Natural killer cell treated with Interleukin-12 subunit alpha and Interleukin-12 subunit beta and Interleukin-15 and Interleukin-18, amount 100 ng/mL, for 72 hours (primary cell): Measurements from ENCODE around the gene NKX2-1. TPM values are rescaled to one million over a fixed set of nuclear protein-coding genes. Genes with fewer than 3 reads are reported as not detected.

Experiments
- ATAC-seq, 2 donors: fragments of 150-1000 bp; cut with Tn5 transposase in 1 of 2; sonication (Bioruptor Pico), chemical (Tn5 transposase) in 1 of 2; 2 replicates each; pipeline ENCODE4 v1.10.0; 2021
- DNase-seq: peaks from one replicate; pipeline ENCODE4 v3.0.0; 2022; ENCODE audit warnings: low spot score
- H3K27ac Mint-ChIP-seq, 2 donors: 1 replicate in 1 of 2; 2 replicates in 1 of 2; pipeline ENCODE4 v1.8.0; 2022; ENCODE audit warnings: mixed read lengths in 2 of 2, mild to moderate bottlenecking in 1 of 2, moderate library complexity in 1 of 2
- H3K27me3 Mint-ChIP-seq, 2 donors: 1 replicate in 1 of 2; 2 replicates in 1 of 2; pipeline ENCODE4 v1.8.0; 2022; ENCODE audit warnings: mixed read lengths in 2 of 2
- H3K36me3 Mint-ChIP-seq: one replicate; pipeline ENCODE4 v1.8.0; 2022; ENCODE audit warnings: mixed read lengths
- H3K4me1 Mint-ChIP-seq, 2 donors: 1 replicate in 1 of 2; 2 replicates in 1 of 2; pipeline ENCODE4 v1.8.0; 2022; ENCODE audit warnings: low read depth in 2 of 2, mixed read lengths in 2 of 2, mild to moderate bottlenecking in 1 of 2
- H3K4me3 Mint-ChIP-seq: one replicate; pipeline ENCODE4 v1.8.0; 2022; ENCODE audit warnings: mixed read lengths
- H3K9me3 Mint-ChIP-seq: 2 replicates; pipeline ENCODE4 v1.8.0; 2022; ENCODE audit warnings: mixed read lengths
- total RNA-seq, 2 donors: library from RNA; stranded (reverse); gene quantifications; one replicate each; pipeline ENCODE4 v1.2.3, GENCODE V29; 2022

Gene NKX2-1
- total RNA-seq, 2 donors from 2014 or later, result not detected

DNA sequence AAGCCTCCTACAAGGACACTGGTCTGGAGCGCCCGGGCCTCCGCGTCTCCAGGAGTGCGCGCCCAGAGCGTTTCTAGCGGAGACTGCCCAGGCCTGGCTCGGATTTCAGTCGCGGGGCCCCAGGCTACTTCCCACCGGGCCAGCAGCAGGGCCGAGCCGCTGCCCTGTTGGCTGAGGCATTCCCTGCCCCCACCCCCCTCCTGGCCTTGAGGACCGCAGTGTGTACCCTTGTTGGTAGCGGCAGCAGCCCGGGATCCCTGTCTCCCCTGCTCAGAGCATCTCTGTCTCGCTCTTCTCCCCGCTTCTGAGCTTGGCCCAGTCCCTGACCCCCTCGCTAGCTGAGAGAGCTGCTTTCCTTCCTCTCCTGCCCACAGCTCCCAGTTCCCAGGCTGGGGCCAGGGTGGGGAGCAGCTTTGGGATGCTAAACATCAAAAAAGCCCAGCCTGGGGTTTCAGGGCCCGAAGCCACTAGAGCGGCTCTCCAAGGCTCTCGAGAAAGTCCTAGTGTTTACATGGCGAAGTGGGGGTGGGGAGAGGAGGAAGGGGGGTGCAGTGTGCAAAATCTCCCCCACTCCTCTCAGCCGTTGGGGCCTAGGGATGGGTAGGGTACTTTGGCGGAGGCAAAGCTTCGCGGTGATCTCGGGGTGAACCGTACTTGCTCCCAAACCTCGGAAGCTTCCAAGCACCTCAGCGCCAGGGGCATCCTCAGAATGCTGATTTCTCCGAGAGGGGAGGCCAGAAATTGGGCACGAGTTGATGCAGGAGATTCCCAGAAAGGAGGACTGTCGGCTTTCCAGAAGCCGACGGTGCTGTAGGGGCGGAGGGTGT is 6.4 kb downstream of the NKX2-1 start:
- ATAC-seq, result no peak
- peaks cover 59 to 75% of the 10 kb centered on the region in 2 donors for H3K27me3 Mint-ChIP-seq

DNA sequence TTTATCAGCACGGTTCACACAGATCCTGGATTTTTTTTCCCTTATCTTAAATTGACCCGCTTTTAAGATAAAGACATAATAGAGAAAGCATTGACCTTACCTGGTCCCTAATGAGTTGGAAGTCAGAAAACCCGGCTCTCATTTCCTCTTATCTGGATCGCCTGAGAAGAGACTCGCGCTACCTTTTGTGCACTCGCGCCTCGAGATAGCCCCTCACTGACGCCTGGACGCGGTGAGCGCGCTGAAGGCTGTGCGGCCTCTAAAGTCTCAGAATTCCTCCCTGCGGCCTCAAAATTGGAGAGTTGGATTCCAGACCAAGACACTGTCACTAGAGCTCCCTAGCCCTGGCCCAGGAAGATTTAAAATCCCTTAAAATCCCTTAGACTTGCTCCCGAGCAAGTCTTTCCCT is 7.0 kb downstream of the NKX2-1 start:
- Mint-ChIP-seq H3K27me3 (peaks cover 60 to 76% of the 10 kb centered on the region in 2 donors), H3K9me3 (peaks cover 4% of the 10 kb centered on the region), H3K4me3 (no peak overlapping the region), H3K36me3 (peaks cover 9% of the 10 kb centered on the region), H3K4me1 (peaks cover 0 to 5% of the 10 kb centered on the region in 2 donors), H3K27ac (no peak overlapping the region)
- ATAC-seq (no peak), DNase-seq (no peak)

More for the DNA sequence above, 6.4 kb downstream of the NKX2-1 start:
- Mint-ChIP-seq H3K4me1 (peaks cover 0 to 5% of the 10 kb centered on the region in 2 donors), H3K4me3 (no peak overlapping the region), H3K36me3 (peaks cover 9% of the 10 kb centered on the region), H3K27ac (no peak overlapping the region), H3K9me3 (peaks cover 4% of the 10 kb centered on the region)
- DNase-seq, result no peak

DNA sequence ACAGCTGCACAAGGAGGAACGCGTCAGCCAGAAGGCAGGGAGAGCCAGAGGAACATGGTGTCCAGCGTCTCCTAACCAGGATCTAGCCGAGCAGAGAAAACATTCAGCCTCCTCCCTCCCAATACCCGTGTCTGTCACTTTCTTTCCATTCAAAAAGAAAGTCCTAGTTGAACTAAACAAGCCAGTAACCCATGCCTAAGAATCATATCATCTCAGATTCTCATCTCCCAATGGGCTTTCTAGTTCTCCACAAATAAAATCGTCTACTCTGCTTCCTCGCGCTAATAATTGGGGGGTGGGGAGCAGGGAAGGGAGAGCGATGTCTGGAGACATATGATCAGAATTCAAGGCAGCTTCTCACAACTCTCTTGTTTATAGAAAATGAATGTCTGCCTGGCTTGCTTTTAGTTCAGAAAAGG is 7.4 kb downstream of the NKX2-1 start:
- Mint-ChIP-seq H3K27ac (no peak overlapping the region), H3K4me3 (no peak overlapping the region), H3K9me3 (peaks cover 4% of the 10 kb centered on the region), H3K4me1 (peaks cover 0 to 5% of the 10 kb centered on the region in 2 donors), H3K27me3 (peaks cover 65 to 80% of the 10 kb centered on the region in 2 donors), H3K36me3 (peaks cover 13% of the 10 kb centered on the region)
- DNase-seq, result no peak
- ATAC-seq, result no peak

DNA sequence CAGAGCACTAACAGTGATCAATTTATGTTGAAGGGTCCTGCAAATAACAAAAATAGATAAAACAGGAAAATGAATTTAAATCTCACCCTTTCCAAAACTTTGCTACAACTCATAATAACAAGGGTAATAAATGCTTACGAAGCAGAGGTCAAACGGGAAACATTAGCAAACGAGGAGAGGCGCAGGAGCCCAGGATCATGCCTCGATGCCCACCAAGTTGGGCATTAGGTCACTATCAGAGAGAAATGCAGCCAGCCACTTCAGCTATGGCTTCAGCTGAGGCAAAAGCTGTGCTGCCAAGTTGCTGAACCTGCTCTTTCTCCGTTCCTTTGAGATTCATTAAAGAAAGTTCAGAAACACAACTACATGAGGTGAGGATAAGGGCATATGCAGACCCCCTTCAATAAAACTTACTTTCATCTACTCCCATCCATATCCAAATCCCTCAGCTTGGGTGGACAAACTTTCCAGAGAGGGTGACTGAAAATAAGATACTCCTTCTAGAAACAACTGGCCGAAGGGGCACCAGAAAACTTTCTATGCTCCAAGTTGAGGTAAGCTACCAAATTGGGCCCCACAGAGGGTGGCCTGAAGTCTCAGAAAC is 7.9 kb downstream of the NKX2-1 start:
- no peak overlapping the region for H3K4me3 Mint-ChIP-seq
- ATAC-seq, result no peak
- H3K27me3 Mint-ChIP-seq, result peaks cover 66 to 86% of the 10 kb centered on the region in 2 donors
- H3K27ac Mint-ChIP-seq, result no peak overlapping the region
- H3K4me1 Mint-ChIP-seq, result peaks cover 0 to 5% of the 10 kb centered on the region in 2 donors
- peaks cover 4% of the 10 kb centered on the region for H3K9me3 Mint-ChIP-seq
- no peak for DNase-seq
- peaks cover 13% of the 10 kb centered on the region for H3K36me3 Mint-ChIP-seq

DNA sequence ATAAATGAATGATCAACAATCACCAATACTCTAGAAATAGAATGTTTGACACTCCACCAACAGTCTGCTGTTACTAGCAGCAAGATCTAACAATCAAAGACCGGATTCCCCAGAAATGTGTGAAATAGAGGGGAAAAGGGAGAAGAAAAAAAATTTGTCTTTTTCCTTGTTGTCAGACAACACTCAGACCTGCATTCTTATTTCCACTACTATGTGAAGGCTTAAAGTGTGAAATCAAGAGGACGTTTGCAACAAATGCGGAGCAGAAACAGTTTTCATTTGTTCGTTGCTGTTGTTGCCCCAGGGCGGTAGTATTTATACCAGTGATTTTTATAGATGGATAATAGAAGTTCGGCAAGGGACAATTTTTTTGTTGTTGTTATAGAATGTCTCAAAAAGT is 9.2 kb downstream of the NKX2-1 start:
- no peak overlapping the region for H3K27ac Mint-ChIP-seq
- peaks cover 5 to 6% of the 10 kb centered on the region in 2 donors for H3K4me1 Mint-ChIP-seq
- peaks cover 66 to 83% of the 10 kb centered on the region in 2 donors for H3K27me3 Mint-ChIP-seq
- H3K36me3 Mint-ChIP-seq, result peaks cover 21% of the 10 kb centered on the region
- no peak for DNase-seq
- H3K9me3 Mint-ChIP-seq, result peaks cover 8% of the 10 kb centered on the region
- no peak overlapping the region for H3K4me3 Mint-ChIP-seq
- no peak for ATAC-seq

DNA sequence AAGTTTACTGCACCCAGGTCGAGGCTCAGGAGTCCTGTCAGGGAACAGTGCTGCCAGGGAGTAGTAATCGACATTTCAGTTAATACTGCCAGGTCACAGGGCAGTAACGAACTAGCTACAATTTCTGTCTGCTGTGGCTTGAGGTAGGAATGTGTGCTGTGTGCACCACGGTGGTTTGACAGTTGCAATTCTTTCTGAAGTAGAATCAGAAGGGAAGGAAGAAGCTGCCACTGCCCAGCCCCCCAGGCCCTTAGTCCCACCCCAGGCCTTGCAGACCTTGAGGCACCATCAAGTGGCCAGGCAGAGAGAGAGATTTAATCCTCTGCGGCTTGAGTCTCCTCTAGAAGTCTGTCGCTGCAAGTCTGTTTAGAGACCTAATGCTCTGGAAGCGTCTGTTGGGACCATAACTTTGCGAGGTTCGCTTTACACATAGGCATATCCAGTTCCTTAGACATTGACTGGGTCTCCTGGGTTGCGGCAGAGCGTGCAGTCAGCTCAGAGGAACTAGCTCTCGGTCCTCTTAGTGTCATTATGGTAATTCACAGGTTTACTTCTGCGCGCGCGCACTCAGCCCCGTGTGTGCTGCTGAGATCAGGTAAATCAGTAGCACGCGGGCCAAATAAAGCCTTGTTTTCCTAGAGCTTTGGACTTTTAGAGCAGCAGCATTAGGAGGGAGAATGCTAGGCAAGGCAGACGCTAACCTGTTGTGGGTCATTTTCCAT is 9.8 kb downstream of the NKX2-1 start:
- Mint-ChIP-seq H3K27me3 (peaks cover 60 to 79% of the 10 kb centered on the region in 2 donors), H3K27ac (no peak overlapping the region), H3K36me3 (peaks cover 21% of the 10 kb centered on the region), H3K4me1 (peaks cover 5 to 6% of the 10 kb centered on the region in 2 donors), H3K4me3 (no peak overlapping the region), H3K9me3 (peaks cover 8% of the 10 kb centered on the region)
- no peak for DNase-seq
- ATAC-seq, result no peak

DNA sequence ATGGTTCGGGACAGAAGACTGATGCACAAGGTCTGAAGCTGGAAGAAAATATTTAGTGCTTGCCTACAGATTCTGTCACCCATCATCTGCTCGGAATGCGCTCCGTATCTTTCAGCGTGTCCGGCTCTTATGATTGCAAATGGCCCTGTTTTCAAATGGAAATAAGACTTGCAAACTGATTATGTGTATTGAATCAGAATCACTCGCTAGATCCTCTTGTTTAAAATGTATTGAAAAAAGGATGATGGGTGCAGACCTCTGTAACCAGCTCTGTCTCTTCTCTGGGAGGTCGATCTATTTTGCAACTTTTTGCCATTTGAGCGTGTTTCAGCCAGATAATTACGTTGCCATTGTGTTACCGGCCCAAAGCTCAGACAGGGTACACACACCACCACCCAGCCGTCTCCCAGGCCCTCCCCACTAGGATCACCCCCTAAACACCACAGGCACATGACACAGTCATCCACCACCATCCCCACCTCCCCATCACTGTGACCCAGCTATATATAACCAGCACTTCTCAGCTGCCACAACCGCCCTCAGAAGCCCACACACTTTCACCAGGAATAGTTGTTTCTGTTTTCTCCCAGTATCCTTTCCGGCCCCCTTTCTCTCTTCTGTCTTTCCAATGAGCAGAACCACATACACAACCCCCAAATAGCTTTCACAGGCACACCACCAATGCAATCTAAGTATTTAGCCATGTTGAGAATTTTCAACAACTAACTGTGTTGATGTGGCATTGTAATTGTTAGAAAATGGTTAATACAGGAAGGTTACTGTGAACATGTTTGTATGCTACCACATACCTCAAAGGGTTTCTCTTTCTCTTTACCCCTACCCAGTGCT is 10.7 kb downstream of the NKX2-1 start:
- ATAC-seq, result no peak
- no peak overlapping the region for H3K27ac Mint-ChIP-seq
- H3K27me3 Mint-ChIP-seq, result peaks cover 63 to 82% of the 10 kb centered on the region in 2 donors
- H3K4me3 Mint-ChIP-seq, result no peak overlapping the region
- DNase-seq, result no peak
- H3K4me1 Mint-ChIP-seq, result peaks cover 6 to 8% of the 10 kb centered on the region in 2 donors
- peaks cover 26% of the 10 kb centered on the region for H3K36me3 Mint-ChIP-seq
- peaks cover 8% of the 10 kb centered on the region for H3K9me3 Mint-ChIP-seq

DNA sequence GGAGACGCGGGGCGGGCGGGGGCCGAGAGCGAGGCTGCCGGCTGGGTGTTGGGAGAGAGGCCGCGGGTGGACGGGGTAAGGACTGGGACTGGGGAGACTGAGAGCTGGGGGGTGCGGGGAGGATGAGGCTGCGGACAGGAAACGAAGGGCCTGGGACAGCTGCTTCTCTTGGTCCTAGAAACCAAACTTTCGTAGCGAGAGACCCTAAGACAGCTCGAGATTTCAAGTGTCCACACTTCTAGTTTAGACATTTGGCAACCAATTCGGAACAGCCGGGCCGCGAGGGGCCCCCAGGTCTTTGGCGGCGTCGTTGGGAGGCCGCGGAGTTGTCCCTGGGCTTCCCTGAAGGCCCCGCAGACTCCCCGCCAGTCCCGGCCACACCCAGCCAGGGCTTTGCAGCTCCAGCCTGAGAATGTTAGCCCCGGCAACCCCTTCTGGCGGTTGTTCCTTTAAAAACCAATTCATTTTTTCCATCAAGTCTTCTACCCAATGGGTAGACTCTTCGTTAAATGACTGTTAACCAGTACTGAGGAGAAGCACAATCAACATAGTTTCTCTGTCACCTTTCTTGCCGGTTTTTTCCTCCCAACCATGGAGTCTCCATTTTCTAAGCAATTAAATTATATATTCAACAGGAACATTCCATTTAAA is 11.5 kb downstream of the NKX2-1 start:
- Mint-ChIP-seq H3K36me3 (peaks cover 29% of the 10 kb centered on the region), H3K27me3 (peaks cover 61 to 82% of the 10 kb centered on the region in 2 donors), H3K9me3 (peaks cover 10% of the 10 kb centered on the region), H3K27ac (no peak overlapping the region), H3K4me3 (no peak overlapping the region), H3K4me1 (peaks cover 6 to 11% of the 10 kb centered on the region in 2 donors)
- DNase-seq (no peak), ATAC-seq (no peak)

DNA sequence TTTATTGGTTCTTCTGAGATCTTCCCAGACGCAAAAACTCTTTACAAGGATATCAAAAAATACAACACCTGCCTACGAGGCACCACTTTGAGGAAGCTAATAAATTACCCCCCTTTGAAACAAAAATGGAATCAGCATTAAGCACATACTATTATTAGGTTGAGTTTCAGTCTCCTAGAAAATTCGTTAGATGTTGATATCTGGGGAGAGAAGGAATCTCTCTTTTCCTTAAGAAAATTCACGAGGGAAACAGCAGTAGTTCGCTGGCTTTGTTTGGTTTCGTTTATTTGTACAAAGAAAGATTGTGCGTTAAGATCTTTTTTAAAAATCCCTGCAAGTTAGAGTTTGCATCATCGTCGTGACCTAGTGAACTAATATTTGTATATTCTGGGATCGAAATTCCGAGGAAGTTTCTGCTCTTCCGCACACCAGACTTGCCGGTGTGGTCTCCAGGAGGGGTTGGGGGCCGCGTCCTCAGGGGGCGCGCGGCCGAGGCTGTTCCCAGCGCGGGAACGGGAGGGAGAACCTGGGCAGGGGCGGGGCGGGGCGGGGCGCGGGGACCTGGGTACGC is 12.1 kb downstream of the NKX2-1 start:
- peaks cover 6 to 12% of the 10 kb centered on the region in 2 donors for H3K4me1 Mint-ChIP-seq
- peaks cover 61 to 82% of the 10 kb centered on the region in 2 donors for H3K27me3 Mint-ChIP-seq
- no peak overlapping the region for H3K27ac Mint-ChIP-seq
- peaks cover 32% of the 10 kb centered on the region for H3K36me3 Mint-ChIP-seq
- DNase-seq (no peak), ATAC-seq (no peak)
- H3K9me3 Mint-ChIP-seq, result peaks cover 11% of the 10 kb centered on the region
- H3K4me3 Mint-ChIP-seq, result no peak overlapping the region

DNA sequence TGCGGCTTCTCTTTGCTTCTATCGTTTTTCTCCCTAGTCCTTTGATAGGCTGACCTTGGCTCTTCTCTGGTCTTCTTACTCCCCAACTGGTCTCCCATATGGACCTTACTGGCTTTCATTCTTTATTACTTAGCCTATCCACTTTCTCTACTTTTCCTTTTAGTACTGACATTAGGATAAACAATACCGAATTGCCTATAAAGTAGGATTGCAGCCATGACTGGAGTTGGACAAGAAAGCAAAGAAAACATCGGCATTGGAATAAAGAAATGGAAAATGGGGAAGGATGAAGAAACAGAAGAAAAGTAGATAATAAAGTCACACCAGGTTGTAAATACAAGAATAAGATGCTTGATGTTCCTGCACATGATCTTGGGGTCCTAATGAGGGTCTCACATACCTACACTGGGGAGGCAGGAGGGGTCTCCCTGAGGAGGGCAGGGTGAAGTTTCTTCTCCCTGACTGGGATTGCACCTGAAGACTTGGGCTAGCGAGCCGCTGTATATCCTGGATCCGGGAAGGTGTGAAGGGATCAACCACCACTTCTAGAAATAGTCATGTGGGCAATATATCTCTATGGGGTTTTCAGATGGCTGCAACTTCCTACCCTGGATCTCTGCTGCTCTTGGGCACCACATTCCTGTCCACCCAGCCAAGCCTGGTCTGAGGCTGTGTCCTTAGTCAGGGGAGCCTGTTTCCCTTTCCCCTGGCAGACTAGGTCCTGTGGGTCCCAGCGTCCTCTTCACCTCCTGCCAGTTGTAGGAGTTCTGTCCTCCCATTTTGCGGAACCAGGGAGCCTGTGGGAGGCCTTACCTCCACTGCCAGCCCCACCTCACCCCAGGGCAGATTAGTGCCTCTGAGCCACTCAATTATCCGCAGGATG is 13.1 kb downstream of the NKX2-1 start:
- Mint-ChIP-seq H3K36me3 (peaks cover 32% of the 10 kb centered on the region), H3K27me3 (peaks cover 60 to 82% of the 10 kb centered on the region in 2 donors), H3K4me3 (no peak overlapping the region), H3K4me1 (peaks cover 6 to 12% of the 10 kb centered on the region in 2 donors), H3K27ac (no peak overlapping the region), H3K9me3 (peaks cover 11% of the 10 kb centered on the region)
- no peak for DNase-seq
- ATAC-seq, result no peak

DNA sequence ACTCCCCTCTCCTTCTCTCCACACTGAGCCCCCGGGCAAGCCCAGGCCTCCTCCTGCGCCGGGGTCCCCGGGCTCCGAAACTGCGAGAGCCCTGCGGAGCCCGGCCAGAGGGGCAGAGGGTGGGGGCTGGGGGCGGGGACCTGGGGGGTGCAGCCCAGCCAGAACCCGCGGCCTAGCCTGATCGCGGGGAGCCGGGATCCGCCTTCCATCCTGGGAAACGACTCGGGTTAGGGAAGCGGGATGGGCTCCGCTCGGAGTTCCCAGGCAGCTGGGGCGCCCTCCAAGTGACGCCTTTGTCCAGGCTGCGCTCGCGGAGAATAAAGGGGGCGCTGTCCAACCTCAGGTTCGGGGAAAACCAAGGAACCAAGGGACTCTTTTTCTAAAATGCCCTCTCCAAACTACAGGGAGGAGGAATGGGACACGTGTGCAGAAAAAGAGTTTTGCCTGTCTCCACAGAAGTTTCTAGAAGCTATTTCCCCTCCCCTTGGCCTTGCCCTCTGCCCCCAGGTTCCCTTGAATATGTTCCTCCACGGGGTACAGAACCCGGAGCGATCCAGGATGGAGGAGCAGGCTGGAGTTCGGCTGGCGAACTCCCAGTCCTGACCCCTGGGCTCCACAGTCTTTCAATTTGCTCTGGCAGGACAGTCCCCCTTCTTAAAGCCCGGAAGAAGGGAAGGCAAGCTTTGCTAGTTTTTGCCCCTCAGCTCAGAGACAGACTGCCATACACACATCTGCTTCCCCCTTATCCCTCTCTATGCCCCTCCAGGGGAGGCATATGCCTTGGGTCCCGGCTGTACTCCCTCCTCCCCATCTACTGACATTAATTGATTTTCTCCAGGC is 13.9 kb downstream of the NKX2-1 start:
- Mint-ChIP-seq H3K4me3 (no peak overlapping the region), H3K4me1 (peaks cover 6 to 12% of the 10 kb centered on the region in 2 donors), H3K27me3 (peaks cover 61 to 78% of the 10 kb centered on the region in 2 donors), H3K27ac (no peak overlapping the region), H3K9me3 (peaks cover 11% of the 10 kb centered on the region), H3K36me3 (peaks cover 32% of the 10 kb centered on the region)
- DNase-seq (no peak), ATAC-seq (no peak)
